GM23338 (cell line): ENCODE data around the gene RSBN1L. TPM values are rescaled to one million over a fixed set of nuclear protein-coding genes. Genes with fewer than 3 reads are reported as not detected.

Source experiments
- ETS1 ChIP-seq: IDR thresholded peaks from 2 replicates; pipeline ENCODE4 v1.6.1; 2016; ENCODE audit warnings: antibody characterized with exemption
- EZH2 ChIP-seq: fragments of 200-600 bp; sonication (generic); IDR thresholded peaks from one replicate; pipeline ENCODE4 v1.8.0; 2017; ENCODE audit warnings: antibody characterized with exemption, mild to moderate bottlenecking, low read depth; ENCODE audit not compliant: unreplicated experiment
- EZH2phosphoT487 ChIP-seq: fragments of 200-600 bp; sonication (generic); IDR thresholded peaks from one replicate; pipeline ENCODE4 v1.8.1; 2018; ENCODE audit warnings: antibody characterized with exemption; ENCODE audit not compliant: unreplicated experiment
- NANOG ChIP-seq: IDR thresholded peaks from 2 replicates; pipeline ENCODE4 v1.6.1; 2016; ENCODE audit warnings: antibody characterized with exemption, borderline replicate concordance
- REST ChIP-seq: IDR thresholded peaks from one replicate; pipeline ENCODE4 v1.6.1; 2018; ENCODE audit warnings: antibody characterized with exemption; ENCODE audit not compliant: unreplicated experiment
- ZNF462 ChIP-seq: fragments of 250-450 bp; sonication (Bioruptor Pico); IDR thresholded peaks from 2 replicates; pipeline ENCODE4 v1.5.0; 2020; ENCODE audit warnings: mild to moderate bottlenecking, moderate library complexity
- polyA plus RNA-seq: library from polyadenylated mRNA; unstranded; fragments of >200 nt; fragmentation: Nextera tagmentation; extraction: Ambion mirVana; gene quantifications from 2 replicates; pipeline ENCODE4 v1.2.1, GENCODE V29; 2016
- total RNA-seq: library from RNA; depleted of rRNA; stranded (reverse); fragments of >200 nt; shearing (Covaris generic); gene quantifications from 2 replicates; pipeline ENCODE4 v1.2.3, GENCODE V29; 2014

Gene RSBN1L
- total and polyA plus RNA-seq, 2 experiments from 2014 or later, result 9.7 to 19.7 TPM

- TF ChIP-seq REST (no peak), EZH2phosphoT487 (no peak), EZH2 (no peak), ZNF462 (no peak), NANOG (no peak), ETS1 (no peak)
These were observed 99.8 kb downstream of the RSBN1L start (continued) for GRCh38 chr7:77796109-77796508.
